WTC11 (cell line): Measurements from ENCODE around the gene SPIRE1. TPM values are rescaled to one million over a fixed set of nuclear protein-coding genes. Genes with fewer than 3 reads are reported as not detected.

Source experiments
- ATAC-seq: fragments of 200-7000 bp; cut with Tn5 transposase; 2 replicates; pipeline ENCODE4 v1.10.0; 2021; ENCODE audit warnings: mild to moderate bottlenecking, moderate library complexity
- CTCF ChIA-PET: fragments of 300-600 bp; sonication (Branson Sonifier 250); formaldehyde crosslinking; loops from one replicate; lab custom pipeline; 2021; ENCODE audit warnings: antibody characterized with exemption; lab: Charles Lee
- POLR2A ChIA-PET: fragments of 350-600 bp; sonication (Branson Sonifier 250); formaldehyde crosslinking; loops from one replicate; lab custom pipeline; 2021; ENCODE audit warnings: antibody characterized with exemption; lab: Charles Lee
- DNase-seq: peaks from one replicate; pipeline ENCODE4 v3.0.0; 2021; ENCODE audit warnings: low spot score
- H3K27ac Mint-ChIP-seq: 2 replicates; pipeline ENCODE4 v1.8.0; 2021; ENCODE audit warnings: mixed read lengths
- H3K27me3 Mint-ChIP-seq: 2 replicates; pipeline ENCODE4 v1.8.0; 2021; ENCODE audit warnings: low read depth, mild to moderate bottlenecking, moderate library complexity, mixed read lengths
- H3K36me3 Mint-ChIP-seq: 2 replicates; pipeline ENCODE4 v1.8.0; 2021; ENCODE audit warnings: mixed read lengths
- H3K4me1 Mint-ChIP-seq: 2 replicates; pipeline ENCODE4 v1.8.0; 2022; ENCODE audit warnings: mixed read lengths
- H3K4me3 Mint-ChIP-seq: 2 replicates; pipeline ENCODE4 v1.8.0; 2021; ENCODE audit warnings: mild to moderate bottlenecking, moderate library complexity, mixed read lengths
- H3K9me3 Mint-ChIP-seq: 2 replicates; pipeline ENCODE4 v1.8.0; 2021; ENCODE audit warnings: mixed read lengths
- AFF4 ChIP-seq: sonication (generic); formaldehyde crosslinking; IDR thresholded peaks from 2 replicates; pipeline ENCODE4 v1.8.1; 2023; ENCODE audit warnings: mild to moderate bottlenecking, missing genetic modification reagents, borderline replicate concordance
- ATF6 ChIP-seq: sonication (generic); formaldehyde crosslinking; IDR thresholded peaks from 2 replicates; pipeline ENCODE4 v1.8.1; 2023; ENCODE audit warnings: mild to moderate bottlenecking, missing genetic modification reagents
- CREB1 ChIP-seq: sonication (generic); formaldehyde crosslinking; IDR thresholded peaks from 2 replicates; pipeline ENCODE4 v1.8.0; 2023; ENCODE audit warnings: mild to moderate bottlenecking, missing genetic modification reagents
- ETV6 ChIP-seq: sonication (generic); formaldehyde crosslinking; IDR thresholded peaks from 2 replicates; pipeline ENCODE4 v1.8.1; 2022; ENCODE audit warnings: mild to moderate bottlenecking, missing genetic modification reagents
- FOXP1 ChIP-seq: sonication (generic); formaldehyde crosslinking; IDR thresholded peaks from 2 replicates; pipeline ENCODE4 v1.8.0; 2022; ENCODE audit warnings: missing genetic modification reagents, mild to moderate bottlenecking, moderate library complexity, borderline replicate concordance
- NR1H2 ChIP-seq: sonication (generic); formaldehyde crosslinking; IDR thresholded peaks from 2 replicates; pipeline ENCODE4 v1.9.0; 2021; ENCODE audit warnings: mild to moderate bottlenecking, moderate library complexity, missing genetic modification reagents
- PRRX2 ChIP-seq: fragments of 250-450 bp; sonication (Bioruptor Pico); IDR thresholded peaks from 2 replicates; pipeline ENCODE4 v1.8.0; 2021; ENCODE audit warnings: mild to moderate bottlenecking
- SOX15 ChIP-seq: fragments of 250-450 bp; sonication (Bioruptor Pico); IDR thresholded peaks from 2 replicates; pipeline ENCODE4 v1.9.0; 2021; ENCODE audit warnings: mild to moderate bottlenecking
- TCF7 ChIP-seq: sonication (generic); formaldehyde crosslinking; IDR thresholded peaks from 2 replicates; pipeline ENCODE4 v1.8.0; 2022; ENCODE audit warnings: mild to moderate bottlenecking, low read depth, missing genetic modification reagents, moderate library complexity
- TEAD4 ChIP-seq: sonication (generic); formaldehyde crosslinking; IDR thresholded peaks from 2 replicates; pipeline ENCODE4 v1.8.0; 2022; ENCODE audit warnings: mild to moderate bottlenecking, missing genetic modification reagents
- total RNA-seq: library from RNA; stranded (reverse); gene quantifications from 3 replicates; pipeline ENCODE4 v1.2.3, GENCODE V29; 2021
- TF ChIP-seq, protein P1 (sequence below): fragments of 250-450 bp; sonication (Bioruptor Pico); IDR thresholded peaks from 2 replicates; pipeline ENCODE4 v1.9.0; 2021; ENCODE audit warnings: mild to moderate bottlenecking

SPIRE1 gene
- total RNA-seq, 1 experiment from 2014 or later: 19.3 TPM

DNA sequence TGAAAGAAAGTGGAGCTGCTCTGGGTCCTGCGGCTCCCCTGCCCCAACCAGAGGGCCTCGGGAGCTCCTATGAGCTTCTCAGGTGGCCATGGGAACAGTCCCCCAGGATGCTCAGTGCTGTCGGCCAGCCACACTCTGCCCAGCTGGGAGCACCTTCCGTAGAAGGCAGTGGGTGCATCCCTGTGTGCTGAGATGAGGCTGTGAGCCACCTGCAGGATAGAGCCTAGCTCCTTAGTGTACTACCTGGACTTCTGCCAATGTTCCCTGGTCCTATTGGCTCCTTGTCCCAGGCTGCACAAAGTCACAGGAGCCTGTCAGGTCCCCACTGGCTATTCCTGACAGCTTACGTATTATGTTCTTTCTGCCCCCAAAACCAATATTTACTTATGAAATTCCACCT, 234.1 kb downstream of the SPIRE1 start:
- POLR2A ChIA-PET: no interaction called here
- no peak overlapping the region for H3K4me3 Mint-ChIP-seq
- H3K36me3 Mint-ChIP-seq: peaks cover 39% of the 10 kb centered on the region
- no peaks in the 10 kb centered on the region for H3K27me3 Mint-ChIP-seq
- ATAC-seq (no peak), DNase-seq (no peak)
- TF ChIP-seq NR1H2 (CRISPR knock-in tag): no peak
- TF ChIP-seq SOX15 (CRISPR knock-in tag): no peak
- no peak for TF ChIP-seq TEAD4 (CRISPR knock-in tag)
- TF ChIP-seq CREB1: no peak
- no peak for TF ChIP-seq PRRX2
- no peak for TF ChIP-seq ETV6 (CRISPR knock-in tag)
- TF ChIP-seq, protein P1, sequence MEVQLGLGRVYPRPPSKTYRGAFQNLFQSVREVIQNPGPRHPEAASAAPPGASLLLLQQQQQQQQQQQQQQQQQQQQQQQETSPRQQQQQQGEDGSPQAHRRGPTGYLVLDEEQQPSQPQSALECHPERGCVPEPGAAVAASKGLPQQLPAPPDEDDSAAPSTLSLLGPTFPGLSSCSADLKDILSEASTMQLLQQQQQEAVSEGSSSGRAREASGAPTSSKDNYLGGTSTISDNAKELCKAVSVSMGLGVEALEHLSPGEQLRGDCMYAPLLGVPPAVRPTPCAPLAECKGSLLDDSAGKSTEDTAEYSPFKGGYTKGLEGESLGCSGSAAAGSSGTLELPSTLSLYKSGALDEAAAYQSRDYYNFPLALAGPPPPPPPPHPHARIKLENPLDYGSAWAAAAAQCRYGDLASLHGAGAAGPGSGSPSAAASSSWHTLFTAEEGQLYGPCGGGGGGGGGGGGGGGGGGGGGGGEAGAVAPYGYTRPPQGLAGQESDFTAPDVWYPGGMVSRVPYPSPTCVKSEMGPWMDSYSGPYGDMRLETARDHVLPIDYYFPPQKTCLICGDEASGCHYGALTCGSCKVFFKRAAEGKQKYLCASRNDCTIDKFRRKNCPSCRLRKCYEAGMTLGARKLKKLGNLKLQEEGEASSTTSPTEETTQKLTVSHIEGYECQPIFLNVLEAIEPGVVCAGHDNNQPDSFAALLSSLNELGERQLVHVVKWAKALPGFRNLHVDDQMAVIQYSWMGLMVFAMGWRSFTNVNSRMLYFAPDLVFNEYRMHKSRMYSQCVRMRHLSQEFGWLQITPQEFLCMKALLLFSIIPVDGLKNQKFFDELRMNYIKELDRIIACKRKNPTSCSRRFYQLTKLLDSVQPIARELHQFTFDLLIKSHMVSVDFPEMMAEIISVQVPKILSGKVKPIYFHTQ (CRISPR knock-in tag): no peak
- H3K4me1 Mint-ChIP-seq: peaks cover 10% of the 10 kb centered on the region
- no peak overlapping the region for H3K27ac Mint-ChIP-seq
- CTCF ChIA-PET: interaction anchor here (1.4 to 3.1 kb wide), 3 partner anchors 10 to 152 kb away, joined by 3 to 18 read pairs (median 8); no protein-coding TSS in a partner anchor
- 0 out of 2 replicates have a peak, but pooled peaks cover 6% of the 10 kb centered on the region for H3K9me3 Mint-ChIP-seq

- H3K4me3 Mint-ChIP-seq: no peak overlapping the region
- CTCF ChIA-PET: interaction anchor here (1.0 to 3.1 kb wide), 8 partner anchors 10 to 152 kb away, joined by 3 to 18 read pairs (median 4); partner anchors contain the start of gene PRELID3A
Measured at GRCh38 chr18:12423393-12423792, 234.5 kb downstream of the SPIRE1 start.

More at GRCh38 chr18:12423393-12423792, 234.5 kb downstream of the SPIRE1 start:
- H3K36me3 Mint-ChIP-seq: peaks cover 35% of the 10 kb centered on the region
- TF ChIP-seq FOXP1 (CRISPR knock-in tag) (no peak), TCF7 (CRISPR knock-in tag) (no peak), ATF6 (no peak), AFF4 (CRISPR knock-in tag) (no peak), NR1H2 (CRISPR knock-in tag) (no peak)
- TF ChIP-seq, all 79 proteins: peak for 0
- DNase-seq: no peak
- peak overlapping the region; percentile 36; the same call in 1 of the 2 replicates for H3K27ac Mint-ChIP-seq
- no peak for ATAC-seq
- POLR2A ChIA-PET: interaction anchor here (0.5 kb wide), 1 partner anchor 1510 kb away, joined by 3 read pairs; no protein-coding TSS in a partner anchor
- peaks cover 10% of the 10 kb centered on the region for H3K4me1 Mint-ChIP-seq
- H3K9me3 Mint-ChIP-seq: 0 out of 2 replicates have a peak, but pooled peaks cover 6% of the 10 kb centered on the region
- no peaks in the 10 kb centered on the region for H3K27me3 Mint-ChIP-seq
